ENCODE results near the gene NDE1. TPM values are rescaled to one million over a fixed set of nuclear protein-coding genes. Genes with fewer than 3 reads are reported as not detected.
A peak's percentile ranks its signal among the peaks of the same experiment; 100 is the strongest.

Gene NDE1
- total and polyA plus RNA-seq, 2 of the 8 experiments (the other 6 are each of a cell fraction or from before 2014, with no cell fraction given): 13.3 to 41.3 TPM

GRCh38 chr16:15736529-15736928 lies 86.5 kb downstream of the NDE1 start:
- Histone ChIP-seq H4K20me1 (replicated peaks in 1 of 2; ENCODE audit: control insufficient read depth in 1 of 2, insufficient read depth in 2 of 2, low read length in 2 of 2) (no peaks in the 10 kb centered on the region), H2BK15ac (ENCODE audit: low read length) (no peak overlapping the region), H3K18ac (ENCODE audit: extremely low read depth, low read length) (no peak overlapping the region), H3K36me3 (ENCODE audit: control insufficient read depth in 2 of 4, insufficient read depth in 4 of 4, low read length in 3 of 4) (no peaks in the 10 kb centered on the region), H3K23me2 (ENCODE audit: low read depth, low read length) (no peaks in the 10 kb centered on the region), H3K4me1 (replicated peaks in 1 of 4; ENCODE audit: control insufficient read depth in 3 of 4, insufficient read depth in 4 of 4, low read length in 3 of 4) (no peaks in the 10 kb centered on the region; a peak in 1 of 7 replicates), H3K79me1 (ENCODE audit: low read depth, low read length) (no peaks in the 10 kb centered on the region), H3K9ac (replicated peaks in 1 of 4; ENCODE audit: extremely low read depth in 1 of 4, low read depth in 3 of 4, low read length in 3 of 4) (no peak overlapping the region), H2BK12ac (ENCODE audit: low read depth, low read length) (no peak overlapping the region), H3K23ac (ENCODE audit: insufficient read length) (no peak overlapping the region), H2BK20ac (ENCODE audit: low read length) (no peak overlapping the region), H3K79me2 (ENCODE audit: control insufficient read depth in 1 of 2, insufficient read depth in 2 of 2, low read length in 2 of 2) (no peaks in the 10 kb centered on the region), H4K91ac (replicated peaks; ENCODE audit: insufficient read length, low read length) (no peak overlapping the region), H4K5ac (ENCODE audit: insufficient read length, low read depth, low read length) (no peak overlapping the region), H2AK5ac (ENCODE audit: low read depth, low read length) (no peak overlapping the region), H3K4me3 (ENCODE audit: extremely low read depth in 1 of 4, insufficient read depth in 2 of 4, low read depth in 3 of 4, low read length in 4 of 4) (no peak overlapping the region), H4K8ac (ENCODE audit: extremely low read depth, insufficient read depth, low read length) (no peak overlapping the region), H3K9me3 (ENCODE audit: insufficient read depth in 2 of 2, low read depth in 1 of 2, low read length in 1 of 2) (no peaks in the 10 kb centered on the region; a peak in 1 of 4 replicates), H3K14ac (ENCODE audit: insufficient read length) (no peak overlapping the region), H3K4ac (replicated peaks; ENCODE audit: insufficient read length, low read depth, low read length) (no peak overlapping the region), H2AFZ (ENCODE audit: low read length) (no peak overlapping the region), H3K4me2 (ENCODE audit: insufficient read depth in 1 of 2, low read depth in 2 of 2, low read length in 2 of 2) (no peak overlapping the region), H2BK120ac (replicated peaks; ENCODE audit: low read depth, low read length) (no peak overlapping the region), H3K27ac (ENCODE audit: low read depth, low read length) (no peak overlapping the region), H3K56ac (replicated peaks; ENCODE audit: insufficient read length, low read depth, low read length) (no peak overlapping the region), H2BK5ac (ENCODE audit: low read depth, low read length) (no peak overlapping the region), H3K27me3 (replicated peaks in 1 of 4; ENCODE audit: control insufficient read depth in 3 of 4, extremely low read depth in 1 of 4, insufficient read depth in 3 of 4, low read length in 3 of 4) (no peaks in the 10 kb centered on the region)
- FAIRE-seq (no peak), DNase-seq (ENCODE audit: low read depth in 1 of 2, low spot score in 2 of 2) (no peak)
- CTCF ChIA-PET (ENCODE audit: partially characterized antibody): no interaction called here
- 0 out of 2 replicates have a peak, but pooled peaks have one; percentile 39 for TF ChIP-seq TCF12 (IDR thresholded peaks at IDR 0.05; ENCODE audit: low read depth, low read length)
- no peak for TF ChIP-seq CBX8 (IDR thresholded peaks at IDR 0.05; ENCODE audit: borderline replicate concordance, low read depth, low read length)
- TF ChIP-seq NANOG (IDR thresholded peaks at IDR 0.05; ENCODE audit: insufficient read depth, low read depth, low read length, poor library complexity, severe bottlenecking): peak; percentile 77
- 80% methylated on average over 7 of the region's 7 CpGs; no CpG with 5 or more reads in 1 of the 2 experiments for WGBS, 2 experiments (ENCODE audit: extremely low coverage in 1 of 2, insufficient coverage in 1 of 2, insufficient read length in 1 of 2, insufficient replicate concordance in 2 of 2, low coverage in 1 of 2, low lambda C conversion rate in 2 of 2, missing lambda C conversion rate in 1 of 2)
- POLR2A ChIA-PET (ENCODE audit: partially characterized antibody): interaction anchor here (1.7 kb wide), 2 partner anchors 9 to 12 kb away, joined by 4 read pairs; no protein-coding TSS in a partner anchor

All from H1 (cell line).